Measurements from ENCODE around the gene RDH13. TPM values are rescaled to one million over a fixed set of nuclear protein-coding genes. Genes with fewer than 3 reads are reported as not detected.

Gene RDH13
- total RNA-seq, 1 donor from 2014 or later: 9.0 TPM

DNA sequence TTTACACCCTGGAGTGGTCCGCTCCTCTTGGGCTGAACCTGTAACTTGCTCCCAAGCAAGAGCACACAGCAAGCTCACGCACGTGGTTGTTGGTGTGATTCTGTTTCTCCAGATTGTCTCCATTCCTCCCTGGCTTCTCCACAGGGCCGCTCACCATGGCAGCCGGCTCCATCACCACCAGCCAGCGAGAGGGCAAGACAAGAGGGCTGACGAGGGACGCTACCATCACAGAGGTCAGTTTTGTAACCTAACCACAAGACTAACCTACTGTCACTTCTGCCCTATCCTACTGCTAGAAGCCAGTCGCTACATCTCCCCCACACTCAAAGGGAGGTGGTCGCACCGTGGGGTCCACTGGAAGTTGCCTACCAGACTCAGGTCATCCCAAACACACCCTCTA, 20.3 kb downstream of the RDH13 start:
- Histone ChIP-seq H3K27ac (no peak overlapping the region), H3K4me2 (no peak overlapping the region), H4K20me1 (ENCODE audit: low read depth) (no peaks in the 10 kb centered on the region), H3K9ac (no peak overlapping the region), H2AFZ (replicated peaks) (no peak overlapping the region), H3K27me3 (no peaks in the 10 kb centered on the region), H3F3A (ENCODE audit: low read depth) (no peaks in the 10 kb centered on the region), H3K79me2 (ENCODE audit: low read depth) (no peaks in the 10 kb centered on the region), H3K4me3 (no peak overlapping the region), H3K4me1 (no peaks in the 10 kb centered on the region), H3K9me3 (ENCODE audit: low read depth) (no peaks in the 10 kb centered on the region), H3K36me3 (no peaks in the 10 kb centered on the region)
- TF ChIP-seq EZH2phosphoT487 (IDR thresholded peaks at IDR 0.05): no peak
- no peak for TF ChIP-seq EZH2 (IDR thresholded peaks at IDR 0.05)
- TF ChIP-seq, protein P1, sequence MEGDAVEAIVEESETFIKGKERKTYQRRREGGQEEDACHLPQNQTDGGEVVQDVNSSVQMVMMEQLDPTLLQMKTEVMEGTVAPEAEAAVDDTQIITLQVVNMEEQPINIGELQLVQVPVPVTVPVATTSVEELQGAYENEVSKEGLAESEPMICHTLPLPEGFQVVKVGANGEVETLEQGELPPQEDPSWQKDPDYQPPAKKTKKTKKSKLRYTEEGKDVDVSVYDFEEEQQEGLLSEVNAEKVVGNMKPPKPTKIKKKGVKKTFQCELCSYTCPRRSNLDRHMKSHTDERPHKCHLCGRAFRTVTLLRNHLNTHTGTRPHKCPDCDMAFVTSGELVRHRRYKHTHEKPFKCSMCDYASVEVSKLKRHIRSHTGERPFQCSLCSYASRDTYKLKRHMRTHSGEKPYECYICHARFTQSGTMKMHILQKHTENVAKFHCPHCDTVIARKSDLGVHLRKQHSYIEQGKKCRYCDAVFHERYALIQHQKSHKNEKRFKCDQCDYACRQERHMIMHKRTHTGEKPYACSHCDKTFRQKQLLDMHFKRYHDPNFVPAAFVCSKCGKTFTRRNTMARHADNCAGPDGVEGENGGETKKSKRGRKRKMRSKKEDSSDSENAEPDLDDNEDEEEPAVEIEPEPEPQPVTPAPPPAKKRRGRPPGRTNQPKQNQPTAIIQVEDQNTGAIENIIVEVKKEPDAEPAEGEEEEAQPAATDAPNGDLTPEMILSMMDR (IDR thresholded peaks at IDR 0.05): no peak
- H3K9me3 Mint-ChIP-seq: no peaks in the 10 kb centered on the region
- H3K4me1 Mint-ChIP-seq: no peaks in the 10 kb centered on the region
- peaks cover 6% of the 10 kb centered on the region for H3K36me3 Mint-ChIP-seq
- no peak overlapping the region for H3K27ac Mint-ChIP-seq
- no peak overlapping the region for H3K4me3 Mint-ChIP-seq
- DNase-seq (ENCODE audit: low spot score): no peak
- peaks cover 4% of the 10 kb centered on the region for H3K27me3 Mint-ChIP-seq (ENCODE audit: insufficient read depth, low read depth)

DNA sequence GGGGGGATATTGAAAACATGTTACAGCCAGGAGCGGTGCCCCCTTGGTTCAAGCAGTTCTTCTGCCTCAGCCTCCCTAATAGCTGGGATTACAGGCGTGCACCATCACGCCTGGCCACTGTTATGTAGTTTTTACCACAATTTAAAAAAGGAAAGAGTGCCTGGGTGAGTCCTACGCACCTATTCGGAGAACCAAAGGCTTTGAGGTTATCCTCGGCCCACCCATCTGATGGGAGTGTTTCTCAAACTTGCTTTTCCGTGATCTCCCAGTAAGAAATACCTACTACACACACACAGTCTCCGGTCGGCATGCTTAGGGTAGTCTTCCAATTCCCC, 20.6 kb downstream of the RDH13 start:
- H3K4me1 Mint-ChIP-seq: no peaks in the 10 kb centered on the region
- H2AFZ ChIP-seq (replicated peaks): no peak overlapping the region
- peaks cover 4% of the 10 kb centered on the region for H3K27me3 Mint-ChIP-seq (ENCODE audit: insufficient read depth, low read depth)
- H3K4me3 ChIP-seq: no peak overlapping the region
- H4K20me1 ChIP-seq (ENCODE audit: low read depth): no peaks in the 10 kb centered on the region
- H3K36me3 ChIP-seq: no peaks in the 10 kb centered on the region
- H3K27ac Mint-ChIP-seq: no peak overlapping the region
- no peak overlapping the region for H3K27ac ChIP-seq
- H3K9me3 ChIP-seq (ENCODE audit: low read depth): no peaks in the 10 kb centered on the region
- no peak for TF ChIP-seq EZH2 (IDR thresholded peaks at IDR 0.05)
- no peak for TF ChIP-seq EZH2phosphoT487 (IDR thresholded peaks at IDR 0.05)
- TF ChIP-seq, protein P1 (IDR thresholded peaks at IDR 0.05): no peak
- no peak for DNase-seq (ENCODE audit: low spot score)
- H3K79me2 ChIP-seq (ENCODE audit: low read depth): no peaks in the 10 kb centered on the region
- H3K4me1 ChIP-seq: no peaks in the 10 kb centered on the region
- no peaks in the 10 kb centered on the region for H3F3A ChIP-seq (ENCODE audit: low read depth)
- no peak overlapping the region for H3K9ac ChIP-seq
- no peak overlapping the region for H3K4me3 Mint-ChIP-seq
- no peaks in the 10 kb centered on the region for H3K27me3 ChIP-seq
- no peak overlapping the region for H3K4me2 ChIP-seq
- H3K36me3 Mint-ChIP-seq: peaks cover 6% of the 10 kb centered on the region
- no peaks in the 10 kb centered on the region for H3K9me3 Mint-ChIP-seq

DNA sequence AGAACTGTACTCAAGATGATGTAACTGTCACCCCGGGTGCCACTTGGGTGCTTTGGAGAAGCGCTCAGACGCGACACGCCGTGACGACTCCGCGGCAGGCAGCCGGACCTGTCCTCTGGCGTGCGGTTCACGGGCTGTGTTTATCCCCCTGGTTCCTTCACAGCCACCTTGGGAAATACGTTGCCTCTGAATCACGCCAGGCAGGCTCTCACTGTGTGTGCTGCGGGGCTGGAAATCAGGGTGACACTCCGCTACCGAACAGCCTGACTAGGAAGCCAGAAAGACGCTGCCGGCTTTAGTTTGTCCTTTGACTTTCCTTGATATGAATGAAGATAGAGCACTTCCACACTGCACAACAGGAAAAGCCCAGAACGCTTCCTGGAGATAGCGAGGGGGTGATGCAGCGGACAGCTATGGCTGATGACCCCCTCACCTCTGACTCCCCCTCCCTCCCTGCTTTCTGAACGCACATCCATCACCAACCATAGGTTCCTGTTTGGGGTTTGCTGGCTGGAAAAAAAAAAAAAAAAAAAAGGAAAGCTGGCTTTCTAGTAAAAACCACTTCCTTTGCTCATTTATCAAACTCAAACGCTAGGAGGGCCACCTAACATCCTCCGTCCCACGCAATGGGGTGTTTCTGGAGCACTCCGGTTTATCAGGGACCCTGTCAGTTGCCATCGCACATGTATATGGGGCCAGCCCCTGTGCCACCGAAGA, 21.2 kb downstream of the RDH13 start:
- Histone ChIP-seq H3K4me1 (no peaks in the 10 kb centered on the region), H3K9me3 (ENCODE audit: low read depth) (no peaks in the 10 kb centered on the region), H3K4me3 (no peak overlapping the region), H3K79me2 (ENCODE audit: low read depth) (no peaks in the 10 kb centered on the region), H3K27ac (no peak overlapping the region), H3F3A (ENCODE audit: low read depth) (no peaks in the 10 kb centered on the region), H3K36me3 (no peaks in the 10 kb centered on the region), H3K9ac (no peak overlapping the region), H3K27me3 (no peaks in the 10 kb centered on the region), H3K4me2 (no peak overlapping the region), H4K20me1 (ENCODE audit: low read depth) (no peaks in the 10 kb centered on the region), H2AFZ (replicated peaks) (no peak overlapping the region)
- H3K4me3 Mint-ChIP-seq: no peak overlapping the region
- peaks cover 6% of the 10 kb centered on the region for H3K36me3 Mint-ChIP-seq
- TF ChIP-seq, protein P1 (IDR thresholded peaks at IDR 0.05): no peak
- no peak for TF ChIP-seq EZH2 (IDR thresholded peaks at IDR 0.05)
- no peak for TF ChIP-seq EZH2phosphoT487 (IDR thresholded peaks at IDR 0.05)
- H3K27me3 Mint-ChIP-seq (ENCODE audit: insufficient read depth, low read depth): peaks cover 7% of the 10 kb centered on the region
- no peak for DNase-seq (ENCODE audit: low spot score)
- no peaks in the 10 kb centered on the region for H3K9me3 Mint-ChIP-seq
- H3K4me1 Mint-ChIP-seq: no peaks in the 10 kb centered on the region
- no peak overlapping the region for H3K27ac Mint-ChIP-seq

All from neural progenitor cell (in vitro differentiated cells).